Fibroblast of peridontal ligament (primary cell): ENCODE data around the gene UFSP2.

ENCODE experiments used
- DNase-seq: peaks from one replicate; pipeline ENCODE4 v3.0.0-alpha.2; 2010; ENCODE audit errors: extremely low read depth

Gene UFSP2, protein sequence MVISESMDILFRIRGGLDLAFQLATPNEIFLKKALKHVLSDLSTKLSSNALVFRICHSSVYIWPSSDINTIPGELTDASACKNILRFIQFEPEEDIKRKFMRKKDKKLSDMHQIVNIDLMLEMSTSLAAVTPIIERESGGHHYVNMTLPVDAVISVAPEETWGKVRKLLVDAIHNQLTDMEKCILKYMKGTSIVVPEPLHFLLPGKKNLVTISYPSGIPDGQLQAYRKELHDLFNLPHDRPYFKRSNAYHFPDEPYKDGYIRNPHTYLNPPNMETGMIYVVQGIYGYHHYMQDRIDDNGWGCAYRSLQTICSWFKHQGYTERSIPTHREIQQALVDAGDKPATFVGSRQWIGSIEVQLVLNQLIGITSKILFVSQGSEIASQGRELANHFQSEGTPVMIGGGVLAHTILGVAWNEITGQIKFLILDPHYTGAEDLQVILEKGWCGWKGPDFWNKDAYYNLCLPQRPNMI

GRCh38 chr4:185425647-185426352, at the start of gene UFSP2:
Gene UFSP2 (minus strand): TSS chr4:185425964. CDS start chr4:185425868, 96 bp downstream.
- DNase-seq = peak; percentile 94

GRCh38 chr4:185473247-185473646, 47.5 kb upstream of the UFSP2 start:
- DNase-seq = no peak

GRCh38 chr4:185472103-185472542, 46.4 kb upstream of the UFSP2 start:
- no peak for DNase-seq

DNA sequence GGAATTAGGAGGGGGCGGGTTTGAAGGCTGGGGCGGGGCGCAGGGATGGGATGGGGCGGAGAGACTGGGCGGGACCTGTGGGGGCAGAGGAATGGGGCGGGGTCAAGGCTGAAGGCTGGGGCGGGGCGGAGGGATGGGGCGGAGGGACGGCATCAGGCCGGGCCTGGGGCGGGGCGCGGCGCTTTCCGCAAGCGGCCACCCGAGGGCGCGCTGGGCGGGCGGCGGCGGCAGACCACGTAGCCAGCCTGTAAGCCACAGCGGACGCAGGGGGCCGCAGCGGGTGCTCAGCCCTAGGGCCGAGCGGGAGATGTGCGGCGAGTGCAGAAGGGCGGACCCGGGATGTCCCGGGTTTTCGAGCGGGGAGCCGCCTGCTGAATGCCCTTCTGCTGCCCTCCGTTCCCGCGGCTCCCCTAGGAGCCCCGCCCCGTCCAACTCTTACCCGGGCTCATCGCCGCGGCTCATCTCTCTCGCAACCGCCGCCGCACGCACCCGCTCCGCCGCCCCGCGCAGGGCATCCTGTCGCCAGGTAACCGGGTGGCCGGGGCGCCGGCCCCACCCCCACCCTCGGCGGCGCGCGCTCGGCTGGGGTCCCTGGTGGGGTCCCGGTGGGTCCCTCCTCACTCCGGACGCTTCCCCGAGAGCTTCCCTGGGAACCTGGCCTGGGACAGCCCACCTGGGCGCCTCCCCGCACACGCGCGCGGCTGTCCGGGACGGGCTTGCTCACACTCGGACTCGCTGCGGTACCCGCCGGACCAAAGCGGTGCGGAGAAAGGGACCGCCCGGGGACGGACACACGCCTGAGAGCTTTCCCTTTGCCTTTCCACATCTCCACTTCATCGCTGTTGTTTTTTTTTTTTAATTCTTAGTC, 45.7 kb upstream of the UFSP2 start, which contains the start of gene CCDC110:
TSS of gene CCDC110 (minus strand) at position 499 of the 868 bp plus-strand sequence. CDS start at position 449, 50 bp downstream.
- DNase-seq = peak; percentile 94

DNA sequence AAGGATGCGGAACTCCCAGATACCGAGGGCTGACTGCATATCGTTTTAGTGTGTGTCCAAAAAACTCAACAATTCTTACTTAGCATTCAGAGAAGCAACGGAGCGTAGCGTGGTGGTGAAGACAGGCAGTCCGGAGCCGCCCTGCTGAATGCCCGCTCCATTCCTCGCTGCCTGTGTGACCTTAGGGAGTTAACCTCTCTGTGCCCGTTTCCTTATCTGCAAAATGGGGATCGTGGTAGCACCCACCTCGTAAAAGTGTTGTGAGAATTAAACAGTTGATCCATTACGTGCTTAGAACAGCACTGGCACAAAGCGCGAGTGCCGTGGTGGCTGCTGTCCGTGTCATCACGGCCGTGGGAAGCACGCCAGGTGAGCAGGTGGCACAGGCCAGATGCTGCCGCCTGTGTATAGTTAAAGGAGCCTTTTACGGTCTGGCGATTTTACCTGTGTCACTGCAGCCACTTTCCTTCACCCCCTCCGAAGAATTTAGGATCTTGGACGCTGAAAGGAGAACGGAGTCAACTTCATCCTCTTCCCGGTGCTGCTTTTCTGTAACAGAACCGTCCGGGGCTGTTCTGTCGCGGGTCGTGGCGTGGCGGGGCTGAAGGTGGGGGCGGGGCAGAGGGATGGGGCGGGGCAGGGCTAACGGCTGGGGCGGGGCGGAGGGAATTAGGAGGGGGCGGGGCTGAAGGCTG, 44.9 kb upstream of the UFSP2 start:
- peak; percentile 43 for DNase-seq

DNA sequence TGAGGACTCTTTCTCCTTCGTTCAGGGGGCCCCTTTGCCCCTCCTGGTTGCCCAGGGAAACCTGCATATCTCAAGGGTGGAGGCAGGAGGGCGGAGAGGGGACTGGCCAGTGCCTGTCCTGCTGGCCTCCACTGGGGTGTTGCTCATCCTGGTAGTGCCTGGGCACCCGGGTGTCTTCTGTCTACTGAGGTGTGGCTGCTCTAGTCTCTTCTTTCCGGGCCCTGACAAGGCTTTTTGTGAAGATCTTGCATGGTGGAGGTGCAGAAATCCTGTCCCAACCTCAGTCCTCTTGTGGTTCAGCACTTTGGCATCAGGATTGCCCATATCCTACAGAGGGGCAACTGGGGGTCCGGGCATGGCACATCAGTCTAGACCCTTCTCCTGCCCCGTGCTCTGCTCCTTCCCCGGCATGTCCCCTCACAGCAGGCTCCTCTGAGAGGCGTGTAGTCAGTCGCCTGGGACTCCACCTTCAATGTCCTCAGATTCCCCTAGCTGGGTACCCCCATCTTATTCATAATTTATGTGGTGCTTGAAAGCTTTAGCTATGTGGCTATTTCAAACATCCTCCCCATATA, 43.9 kb upstream of the UFSP2 start:
- no peak for DNase-seq

DNA sequence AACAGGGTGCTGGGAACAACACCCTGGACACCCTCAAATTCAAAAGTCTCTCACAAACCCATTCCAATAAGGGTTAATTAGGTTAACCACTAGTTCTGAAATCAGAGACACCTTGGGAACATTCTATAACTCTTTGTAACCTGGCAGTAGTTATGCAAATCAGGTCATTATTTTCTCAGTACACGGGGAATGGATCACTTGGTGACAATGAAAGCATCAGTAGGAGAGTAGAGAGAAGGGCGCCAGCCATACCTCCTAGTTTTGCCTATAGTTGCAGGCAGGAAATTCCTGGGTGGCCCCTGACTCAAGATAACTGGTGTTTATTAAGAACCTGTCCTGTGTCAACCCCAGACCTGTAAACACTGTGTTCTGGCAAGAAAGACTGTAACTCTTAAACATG, 43.2 kb upstream of the UFSP2 start:
- no peak for DNase-seq

DNA sequence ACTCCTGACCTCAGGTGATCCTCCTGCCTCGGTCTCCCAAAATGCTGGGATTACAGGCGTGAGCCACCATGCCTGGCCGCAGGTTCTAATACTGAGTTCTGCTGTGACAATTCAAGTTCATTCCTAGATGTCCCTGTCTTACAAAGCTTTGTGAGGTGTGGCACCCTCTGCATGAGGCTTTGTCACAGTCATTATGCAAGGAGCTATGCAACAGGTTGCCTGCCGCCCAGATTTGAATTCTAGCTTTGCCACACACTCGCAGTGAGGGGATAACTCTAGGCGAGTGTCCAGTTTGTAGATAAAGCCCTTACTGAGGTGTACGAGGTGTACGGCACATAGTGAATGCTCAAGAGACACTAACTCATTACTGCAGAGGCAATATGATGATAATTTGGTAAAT, 42.2 kb upstream of the UFSP2 start:
- DNase-seq = no peak

DNA sequence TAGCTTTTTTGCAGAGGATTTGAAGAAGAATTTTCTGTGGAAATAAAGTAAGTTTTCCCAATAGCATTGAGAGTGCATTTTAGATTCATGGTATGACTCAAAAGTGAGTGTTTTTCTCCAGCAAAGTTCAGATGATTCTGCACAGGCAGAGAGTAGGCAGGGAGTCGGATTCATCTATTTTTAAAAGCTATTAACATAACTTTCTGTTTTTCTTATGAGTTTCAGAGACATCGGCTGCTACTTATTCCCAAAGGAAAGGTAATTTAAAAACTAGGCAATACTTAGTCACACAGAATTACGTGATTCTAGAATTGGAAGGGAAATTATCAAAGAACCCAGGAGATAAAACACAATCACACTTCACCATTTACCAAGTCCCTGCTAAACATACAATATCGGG, 41.3 kb upstream of the UFSP2 start:
- DNase-seq = peak; percentile 35

- no peak for DNase-seq
Measured at GRCh38 chr4:185465707-185466106, 39.9 kb upstream of the UFSP2 start.

GRCh38 chr4:185464887-185465286, 39.1 kb upstream of the UFSP2 start:
- peak; percentile 28 for DNase-seq

DNA sequence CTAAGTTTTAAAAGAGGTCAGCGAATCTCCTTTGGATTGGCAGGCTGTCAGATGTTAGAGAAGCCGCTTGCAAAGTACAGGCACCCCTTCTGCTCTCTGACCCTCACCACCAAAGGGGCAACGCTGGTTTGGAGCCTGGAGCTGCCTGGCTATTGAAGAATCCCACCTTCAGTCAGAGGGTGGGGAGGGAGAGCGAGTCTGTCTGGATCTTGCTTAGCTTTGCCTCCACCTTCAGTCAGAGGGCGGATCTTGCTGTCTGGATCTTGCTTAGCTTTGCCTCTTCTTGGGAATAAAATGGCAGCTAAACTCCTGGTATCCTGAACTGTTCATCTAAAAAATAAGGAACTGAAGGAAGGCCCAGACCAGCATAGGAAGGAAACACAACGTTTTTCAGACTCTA, 38.4 kb upstream of the UFSP2 start:
- DNase-seq = no peak

GRCh38 chr4:185463541-185463940, 37.8 kb upstream of the UFSP2 start:
- DNase-seq = no peak

DNA sequence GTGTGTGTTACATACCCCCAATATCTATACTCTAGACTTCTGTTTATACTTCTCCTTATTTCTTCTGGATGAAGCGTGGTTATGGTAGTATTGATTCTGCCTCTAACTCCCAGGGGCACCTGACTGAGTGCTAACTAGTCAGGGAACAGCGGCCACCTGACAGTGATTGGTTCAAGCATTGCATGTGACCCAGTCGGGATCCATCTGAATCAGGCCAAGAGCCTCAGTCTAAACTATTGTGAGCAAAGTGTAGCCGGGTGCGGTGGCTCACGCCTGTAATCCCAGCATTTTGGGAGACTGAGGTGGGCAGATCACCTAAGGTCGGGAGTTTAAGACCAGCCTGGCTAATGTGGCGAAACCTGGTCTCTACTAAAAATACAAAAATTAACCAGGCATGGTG, 35.8 kb upstream of the UFSP2 start:
- DNase-seq = no peak

- DNase-seq = no peak
Measured at GRCh38 chr4:185457136-185457535, 31.4 kb upstream of the UFSP2 start.

DNA sequence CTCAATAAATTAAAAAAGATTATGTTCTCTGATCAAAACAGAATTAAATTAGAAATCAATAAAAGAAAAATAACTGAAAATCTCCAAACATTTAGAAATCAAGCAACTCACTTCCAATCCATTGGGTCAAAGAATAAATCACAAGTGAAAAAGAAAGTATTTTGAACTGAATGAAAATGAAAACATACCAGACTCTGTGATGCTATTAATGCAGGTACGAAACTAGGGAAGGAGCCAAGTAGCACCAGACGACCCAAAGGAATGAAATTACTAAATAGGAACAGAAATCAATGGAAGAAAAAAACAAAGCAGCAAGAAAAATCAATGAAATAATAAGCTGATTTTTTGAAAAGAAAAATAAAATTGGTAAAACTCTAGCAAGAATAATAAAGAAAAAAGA, 30.4 kb upstream of the UFSP2 start:
- DNase-seq = no peak

DNA sequence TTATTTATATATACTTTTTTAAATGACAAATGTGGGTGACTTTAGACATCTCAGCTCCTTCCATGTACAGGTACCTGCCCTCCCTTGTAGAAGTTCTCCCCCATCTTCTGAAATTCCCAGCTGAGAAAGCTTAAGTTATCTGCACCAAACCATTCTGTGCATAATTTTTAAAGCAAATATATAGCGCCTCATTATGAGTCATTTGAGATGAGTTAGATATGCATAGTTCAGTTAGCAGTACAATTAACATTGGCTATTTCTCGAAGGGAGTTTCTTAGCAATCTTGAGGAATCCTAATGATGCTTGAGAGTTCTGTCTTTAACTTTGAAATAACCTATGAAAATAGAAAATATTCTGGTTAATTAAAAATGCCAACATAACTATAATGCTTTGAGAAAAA, 19.4 kb upstream of the UFSP2 start:
- no peak for DNase-seq

DNA sequence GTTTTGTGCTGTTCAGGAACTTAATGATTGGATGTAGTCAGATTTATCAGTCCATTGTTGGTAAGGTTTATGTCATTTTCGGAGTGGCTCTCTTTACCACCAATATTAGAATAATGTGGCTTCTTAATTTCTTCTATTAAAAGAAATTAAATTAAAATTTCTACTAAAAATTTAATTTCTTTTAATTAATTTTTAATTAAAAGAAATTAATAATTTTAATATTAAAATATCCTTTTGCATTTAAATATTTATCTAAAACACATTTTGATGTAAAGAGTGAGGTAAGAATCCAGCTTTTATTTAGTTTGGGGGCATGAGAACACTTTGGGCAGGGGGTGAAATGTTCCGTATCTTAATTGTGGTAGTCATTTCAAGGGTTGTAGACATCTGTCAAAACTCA, 15.7 kb upstream of the UFSP2 start:
- no peak for DNase-seq

DNA sequence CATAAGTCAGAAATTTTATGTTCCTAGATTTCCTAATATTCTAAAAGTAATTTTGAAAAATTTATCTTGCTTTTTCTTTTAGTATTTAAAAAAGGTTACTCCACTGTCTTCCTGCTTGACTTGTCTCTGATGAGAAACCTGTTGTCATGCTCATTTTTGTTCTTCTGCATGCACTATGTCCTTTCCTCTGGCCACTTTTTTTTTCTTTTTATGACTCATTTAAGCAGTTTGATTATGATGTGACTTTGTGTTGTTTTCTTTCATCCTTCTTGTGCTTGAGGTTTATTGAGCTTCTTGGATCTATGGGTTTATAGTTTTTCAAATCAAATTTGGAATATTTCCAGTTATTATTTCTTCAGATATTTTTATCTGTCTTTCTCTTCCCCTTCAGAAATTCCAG, 12.0 kb upstream of the UFSP2 start:
- DNase-seq = no peak

DNA sequence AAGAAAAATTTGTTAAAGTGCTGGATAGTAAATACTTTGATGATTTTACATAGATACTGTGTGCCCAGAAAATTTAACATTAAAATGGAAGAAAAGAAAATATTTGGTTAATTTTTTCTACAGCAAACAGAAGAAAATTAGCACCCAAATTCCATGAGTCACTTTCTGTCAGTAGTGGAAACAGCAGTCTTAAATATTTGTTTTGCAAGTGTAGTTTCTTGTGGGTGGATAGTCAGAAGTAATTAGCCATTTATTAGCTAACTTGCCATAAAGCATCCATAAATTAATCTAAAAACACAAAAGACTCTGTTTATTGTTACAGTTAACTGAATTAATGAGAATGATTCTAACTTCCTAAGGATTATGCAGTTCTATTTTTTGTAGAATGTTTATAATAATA, 9.7 kb upstream of the UFSP2 start:
- DNase-seq = no peak

- DNase-seq = no peak
Measured at GRCh38 chr4:185429660-185430059, 3.9 kb upstream of the UFSP2 start.
